ENCODE measurements around the gene MAP3K10.
A peak's percentile ranks its signal among the peaks of the same experiment; 100 is the strongest.
"Not testable (repeated sequence)": the region's sequence is repeated elsewhere in the genome, so short reads cannot be mapped to it uniquely, and the experiment has no call there.

MAP3K10 gene

GRCh38 chr19:40190891-40191835 is at the start of gene MAP3K10:
Gene MAP3K10, plus strand, starts transcription at chr19:40191426. Its CDS starts 606 bp downstream, at chr19:40192032.
- peak; percentile 82 for DNase-seq

DNA sequence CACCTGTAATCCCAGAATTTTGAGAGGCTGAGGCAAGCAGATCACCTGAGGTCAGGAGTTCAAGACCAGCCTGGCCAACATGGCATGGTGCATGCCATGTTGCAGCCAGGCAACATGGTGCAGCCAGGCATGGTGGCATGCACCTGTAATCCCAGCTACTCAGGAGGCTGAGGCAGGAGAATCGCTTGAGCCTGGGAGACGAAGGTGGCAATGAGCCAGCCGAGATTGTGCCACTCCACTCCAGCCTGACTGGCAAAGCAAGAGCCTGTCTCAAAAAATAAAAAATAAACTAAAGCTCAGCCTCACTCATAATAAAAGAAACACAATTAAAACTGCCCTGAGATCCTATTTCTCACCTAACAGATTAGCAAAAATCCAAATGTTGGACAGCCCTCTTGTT is 49.7 kb upstream of the MAP3K10 start:
- DNase-seq, result no peak

DNA sequence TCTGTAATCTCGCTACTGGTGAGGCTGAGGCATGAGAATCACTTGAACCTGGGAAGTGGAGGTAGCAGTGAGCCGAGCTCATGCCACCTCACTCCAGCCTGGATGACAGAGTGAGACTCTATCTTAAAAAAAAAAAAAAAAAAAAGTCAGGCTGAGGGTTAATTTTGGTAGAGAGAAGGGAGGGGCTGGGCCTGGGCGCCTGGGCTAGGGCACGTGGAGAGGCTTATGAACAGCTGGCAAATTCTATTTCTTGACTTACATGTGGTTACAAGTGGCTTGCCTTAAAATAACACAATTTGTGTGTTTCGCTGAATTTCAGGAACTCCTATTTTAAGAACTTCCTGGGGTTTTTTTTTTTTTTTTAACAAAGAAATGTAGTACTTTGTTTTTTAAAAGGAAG is 47.6 kb upstream of the MAP3K10 start:
- DNase-seq, result peak; percentile 38

- no peak for DNase-seq
Measured at GRCh38 chr19:40144151-40144550, 47.1 kb upstream of the MAP3K10 start.

GRCh38 chr19:40144947-40145748 is 46.1 kb upstream of the MAP3K10 start:
- no peak for DNase-seq

DNA sequence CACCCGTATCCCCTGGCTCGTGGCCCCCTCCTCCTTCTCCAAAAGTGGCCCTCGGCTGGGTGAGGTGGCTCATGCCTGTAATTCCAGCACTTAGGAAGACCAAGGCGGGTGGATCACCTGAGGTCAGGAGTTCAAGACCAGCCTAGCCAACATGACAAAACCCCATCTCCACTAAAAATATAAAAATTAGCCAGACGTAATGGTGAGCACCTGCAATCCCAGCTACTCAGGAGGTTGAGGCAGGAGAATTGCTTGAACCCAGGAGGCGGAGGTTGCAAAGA is 45.5 kb upstream of the MAP3K10 start:
- DNase-seq, result not testable (repeated sequence)

GRCh38 chr19:40147338-40147692 is 43.9 kb upstream of the MAP3K10 start:
- DNase-seq, result no peak

- DNase-seq, result no peak
Measured at GRCh38 chr19:40147693-40148347, 43.4 kb upstream of the MAP3K10 start.

DNA sequence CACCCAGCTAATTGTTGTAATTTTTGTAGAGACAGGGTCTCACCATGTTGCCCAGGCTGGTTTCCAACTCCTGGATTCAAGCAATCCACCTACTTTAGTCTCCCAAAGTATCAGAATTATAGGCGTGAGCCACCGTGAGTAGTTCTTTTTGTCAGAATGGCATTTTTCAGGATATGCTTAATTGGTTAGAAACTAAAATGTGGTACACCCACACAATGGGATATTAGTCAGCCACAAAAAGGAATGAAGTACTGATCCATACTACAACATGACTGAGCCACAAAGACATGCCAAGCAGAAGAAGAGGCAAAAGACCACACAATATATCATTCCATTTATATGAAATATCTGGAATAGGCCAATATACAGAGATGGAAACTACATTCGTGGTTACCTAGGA is 41.7 kb upstream of the MAP3K10 start:
- no peak for DNase-seq

- no peak for DNase-seq
Measured at GRCh38 chr19:40150170-40150569, 41.1 kb upstream of the MAP3K10 start.

DNA sequence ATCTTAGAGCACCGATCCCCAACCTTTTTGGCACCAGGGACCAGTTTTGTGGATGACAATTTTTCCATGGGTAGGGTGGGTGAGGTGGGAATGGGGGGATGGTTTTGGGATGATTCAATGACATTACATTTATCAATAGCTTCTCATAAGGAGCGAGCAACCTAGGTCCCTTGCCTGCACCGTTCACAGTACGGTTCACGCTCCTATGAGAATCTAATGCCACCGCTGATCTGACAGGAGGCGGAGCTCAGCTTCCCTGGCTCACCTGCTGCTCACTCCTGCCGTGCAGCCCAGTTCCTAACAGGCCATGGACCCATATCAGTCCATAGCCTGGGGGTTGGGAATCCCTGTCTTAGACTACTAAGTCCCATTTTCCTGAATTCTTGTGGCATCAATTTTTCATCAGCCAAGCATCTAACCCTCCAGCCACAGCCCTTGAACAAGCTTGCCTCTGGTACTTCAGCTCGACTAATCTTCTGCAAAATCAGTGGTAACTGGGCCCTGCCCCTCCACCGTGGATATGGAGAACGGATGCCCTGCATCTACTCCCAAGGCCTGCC is 37.0 kb upstream of the MAP3K10 start:
- no peak for DNase-seq

DNA sequence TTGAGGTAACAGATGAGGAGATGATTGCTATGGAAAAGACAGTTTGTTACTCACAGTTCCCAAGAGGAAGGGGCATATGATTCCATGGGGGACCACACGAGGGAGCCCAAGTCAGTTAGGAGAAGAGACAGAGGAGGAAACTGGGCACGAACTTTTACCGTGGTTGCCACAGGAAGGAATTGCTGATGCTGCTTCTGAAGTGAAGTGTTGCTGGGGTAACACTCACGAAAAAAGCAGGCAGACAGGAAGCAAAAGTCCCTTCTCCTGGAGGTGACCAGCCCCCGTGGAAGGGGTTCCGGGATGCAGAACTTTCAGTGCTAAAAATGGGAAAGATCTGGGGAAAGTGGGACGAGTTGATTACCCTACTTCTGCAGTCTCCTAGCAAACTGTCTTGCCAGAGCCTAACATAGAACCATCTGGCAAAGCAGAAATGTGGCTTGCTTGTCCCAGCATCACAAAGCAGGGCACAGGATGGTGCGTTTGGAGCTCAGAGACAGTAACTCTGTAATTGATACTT is 35.4 kb upstream of the MAP3K10 start:
- no peak for DNase-seq

DNA sequence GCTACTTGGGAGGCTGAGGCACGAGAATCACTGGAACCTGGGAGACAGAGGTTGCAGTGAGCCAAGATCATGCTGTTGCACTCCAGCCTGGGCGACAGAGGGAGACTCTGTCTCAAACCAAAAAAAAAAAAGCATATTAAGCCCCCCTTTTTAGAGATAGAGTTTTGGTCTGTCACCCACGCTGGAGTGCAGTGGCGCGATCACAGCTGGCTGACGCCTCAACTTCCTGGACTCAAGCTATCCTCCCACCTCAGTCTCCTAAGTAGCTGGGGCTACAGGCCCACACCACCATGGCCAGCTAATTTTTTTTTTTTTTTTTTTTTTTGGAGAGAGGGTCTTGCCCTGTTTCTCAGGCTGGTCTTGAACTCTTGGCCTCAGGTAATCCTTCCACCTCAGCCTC is 34.2 kb upstream of the MAP3K10 start:
- DNase-seq, result no peak

DNA sequence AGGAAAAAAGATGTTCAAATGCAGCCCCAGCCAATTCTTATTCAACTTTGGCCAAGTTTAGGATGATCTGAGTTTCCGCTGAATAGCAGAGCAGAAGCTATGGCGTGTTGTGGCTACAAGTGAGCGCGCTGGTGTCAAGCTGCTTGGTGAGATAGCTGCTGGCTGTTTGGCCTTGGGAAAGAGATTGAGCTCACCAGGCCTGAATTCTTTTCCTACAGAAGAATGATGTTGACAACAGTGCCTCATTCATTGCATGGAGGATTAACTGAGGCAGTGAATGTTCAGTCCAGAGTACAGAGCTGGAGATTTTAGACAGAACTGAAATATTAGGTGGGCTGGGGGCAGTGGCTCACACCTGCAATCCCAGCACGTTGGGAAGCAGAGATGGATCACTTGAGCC is 31.5 kb upstream of the MAP3K10 start:
- no peak for DNase-seq

DNA sequence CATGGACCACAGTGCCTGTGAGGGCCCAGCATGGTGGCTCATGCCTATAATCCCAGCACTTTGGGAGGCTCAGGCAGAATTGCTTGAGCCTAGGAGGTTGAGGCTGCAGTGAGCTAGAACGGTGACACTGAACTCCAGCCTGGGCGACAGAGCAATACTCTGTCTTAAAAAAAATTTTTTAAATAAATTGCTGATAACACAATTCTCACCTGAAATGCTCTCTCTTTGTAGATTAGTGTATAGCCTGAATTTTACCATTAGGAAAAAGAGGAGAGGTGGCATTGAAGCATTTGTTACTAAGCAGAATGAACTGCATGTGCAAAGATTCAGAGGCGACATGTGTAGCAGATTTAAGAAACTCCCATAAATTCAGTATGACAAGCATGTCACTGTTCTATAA is 29.1 kb upstream of the MAP3K10 start:
- no peak for DNase-seq

- no peak for DNase-seq
Measured at GRCh38 chr19:40163541-40164129, 27.6 kb upstream of the MAP3K10 start.

DNA sequence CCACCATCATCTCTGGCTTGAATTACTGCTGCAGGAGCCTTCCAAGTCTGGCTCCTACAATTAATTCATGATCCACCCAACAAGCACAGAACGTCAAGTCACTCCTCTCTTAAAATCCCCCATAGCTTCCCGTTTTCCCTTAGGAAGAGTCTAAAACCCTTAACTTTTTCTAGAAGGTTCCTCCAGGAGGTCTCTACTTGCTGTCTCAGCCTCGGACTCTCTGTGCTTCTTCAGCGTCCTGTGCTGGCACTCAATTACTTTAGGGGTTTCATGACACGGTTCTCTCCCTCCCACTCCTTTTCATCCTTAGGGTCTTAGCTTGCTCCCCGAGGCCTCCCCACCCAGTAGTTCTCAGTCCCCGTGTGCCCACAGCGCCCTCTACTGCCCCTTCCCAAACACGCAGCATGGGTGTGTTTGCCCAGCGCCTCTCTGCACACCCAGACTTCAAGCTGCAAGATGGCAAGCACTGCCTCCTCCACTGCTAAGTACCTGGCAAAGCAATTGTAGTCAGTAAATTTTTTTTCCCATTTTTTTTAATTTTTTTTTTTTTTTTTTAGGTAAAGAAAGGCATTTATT is 25.8 kb upstream of the MAP3K10 start:
- peak; percentile 66 for DNase-seq

DNA sequence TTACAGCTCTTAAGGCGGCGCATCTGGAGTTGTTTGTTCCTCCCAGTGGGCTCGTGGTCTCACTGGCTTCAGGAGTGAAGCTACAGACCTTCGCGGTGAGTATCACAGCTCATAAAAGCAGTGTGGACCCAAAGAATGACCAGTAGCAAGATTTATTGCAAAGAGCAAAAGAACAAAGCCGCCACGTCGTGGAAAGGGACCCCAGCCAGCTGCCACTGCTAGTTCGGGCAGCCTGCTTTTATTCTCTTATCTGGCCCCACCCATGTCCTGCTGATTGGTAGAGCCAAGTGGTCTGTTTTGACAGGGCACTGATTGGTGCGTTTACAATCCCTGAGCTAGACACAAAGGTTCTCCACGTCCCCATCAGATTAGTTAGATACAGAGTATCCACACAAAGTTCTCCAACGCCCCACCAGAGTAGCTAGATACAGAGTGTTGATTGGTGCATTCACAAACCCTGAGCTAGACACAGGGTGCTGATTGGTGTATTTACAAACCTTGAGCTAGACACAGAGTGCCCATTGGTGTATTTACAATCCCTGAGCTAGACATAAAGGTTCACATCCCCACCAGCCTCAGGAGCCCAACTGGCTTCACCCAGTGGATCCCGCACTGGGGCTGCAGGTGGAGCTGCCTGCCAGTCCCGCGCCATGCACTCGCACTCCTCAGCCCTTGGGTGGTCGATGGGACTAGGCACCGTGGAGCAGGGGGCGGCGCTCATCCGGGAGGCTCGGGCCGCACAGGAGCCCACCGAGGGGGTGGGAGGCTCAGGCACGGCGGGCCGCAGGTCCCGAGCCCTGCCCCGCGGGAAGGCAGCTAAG is 21.5 kb upstream of the MAP3K10 start:
- not testable (repeated sequence) for DNase-seq

DNA sequence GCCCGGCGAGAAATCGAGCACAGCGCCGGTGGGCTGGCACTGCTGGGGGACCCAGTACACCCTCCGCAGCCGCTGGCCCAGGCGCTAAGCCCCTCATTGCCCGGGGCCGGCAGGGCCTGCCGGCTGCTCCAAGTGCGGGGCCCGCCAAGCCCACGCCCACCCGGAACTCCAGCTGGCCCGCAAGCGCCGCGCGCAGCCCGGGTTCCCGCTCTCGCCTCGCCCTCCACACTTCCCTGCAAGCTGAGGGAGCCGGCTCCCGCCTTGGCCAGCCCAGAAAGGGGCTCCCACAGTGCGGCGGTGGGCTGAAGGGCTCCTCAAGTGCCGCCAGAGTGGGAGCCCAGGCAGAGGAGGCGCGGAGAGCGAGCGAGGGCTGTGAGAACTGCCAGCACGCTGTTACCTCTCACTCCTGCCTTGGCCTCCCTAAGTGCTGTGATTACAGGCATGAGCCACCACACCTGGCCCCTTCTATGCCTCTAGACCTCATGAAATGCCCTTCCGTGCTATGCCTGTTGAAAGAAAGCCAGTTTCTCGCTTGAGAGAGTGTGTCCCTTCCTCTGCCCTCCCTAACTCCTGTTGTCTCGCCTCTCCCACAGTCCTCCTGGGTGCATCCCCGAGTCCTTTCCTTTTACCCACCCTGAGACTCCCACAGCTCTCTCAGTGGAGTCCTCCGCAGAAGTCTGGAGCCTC is 20.8 kb upstream of the MAP3K10 start:
- not testable (repeated sequence) for DNase-seq

GRCh38 chr19:40171293-40171692 is 19.9 kb upstream of the MAP3K10 start:
- DNase-seq, result not testable (repeated sequence)

DNA sequence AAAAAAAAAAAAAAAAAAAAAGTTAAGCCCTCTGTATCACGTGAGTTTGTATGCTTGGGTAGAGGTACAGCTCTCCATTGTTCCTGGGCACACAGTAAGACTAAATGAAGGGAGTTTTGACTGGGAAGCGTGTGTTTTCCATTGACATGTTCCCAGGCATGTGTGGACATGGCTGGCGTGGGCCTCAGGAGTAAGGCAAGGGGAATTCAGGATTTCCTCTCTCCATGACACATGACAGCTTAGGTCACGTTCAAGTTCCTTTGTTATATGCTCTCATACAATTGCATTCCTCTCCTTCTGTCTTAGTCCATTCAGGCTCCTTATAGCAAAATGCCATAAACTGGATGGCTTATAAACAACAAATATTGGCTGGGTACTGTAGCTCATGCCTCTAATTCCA is 17.1 kb upstream of the MAP3K10 start:
- no peak for DNase-seq
